PC-3 (cell line): ENCODE data around the gene TMEM221. TPM values are rescaled to one million over a fixed set of nuclear protein-coding genes. Genes with fewer than 3 reads are reported as not detected.

Source experiments
- ATAC-seq: fragments of 200-7000 bp; cut with Tn5 transposase; 2 replicates; pipeline ENCODE4 v1.9.1; 2020; ENCODE audit warnings: mild to moderate bottlenecking, moderate library complexity
- BruUV-seq: library from RNA; stranded (reverse); fragments of 400-500 nt; replicated peaks from 2 replicates; lab custom pipeline; 2021; lab: Mats Ljungman, UMichigan
- CTCF ChIA-PET: fragments of 300-600 bp; sonication (Branson Sonifier 250); formaldehyde crosslinking; loops from one replicate; lab custom pipeline; 2022; ENCODE audit warnings: antibody characterized with exemption; lab: Charles Lee
- POLR2A ChIA-PET: fragments of 300-600 bp; sonication (Branson Sonifier 250); formaldehyde crosslinking; loops from one replicate; lab custom pipeline; 2022; ENCODE audit warnings: antibody characterized with exemption; ENCODE audit not compliant: unreplicated experiment; lab: Charles Lee
- DNase-seq: peaks from one replicate; pipeline ENCODE4 v3.0.0-alpha.2; 2015
- H2AFZ ChIP-seq: fragments of 300-600 bp; sonication (generic); 2 replicates; pipeline ENCODE4 v1.6.0; 2016; ENCODE audit warnings: antibody characterized with exemption, low read length
- H3F3A ChIP-seq: fragments of 300-600 bp; sonication (generic); one replicate; pipeline ENCODE4 v1.6.0; 2017; ENCODE audit warnings: antibody characterized with exemption, low read length, control low read depth, mild to moderate bottlenecking; ENCODE audit not compliant: unreplicated experiment
- H3K27ac ChIP-seq: fragments of 300-600 bp; sonication (generic); 2 replicates; pipeline ENCODE4 v1.5.1; 2016; ENCODE audit warnings: mild to moderate bottlenecking, low read length
- H3K27me3 ChIP-seq: fragments of 300-600 bp; sonication (generic); 2 replicates; pipeline ENCODE4 v1.6.1; 2016; ENCODE audit warnings: low read length, mixed read lengths
- H3K36me3 ChIP-seq: fragments of 300-600 bp; sonication (generic); 2 replicates; pipeline ENCODE4 v1.6.1; 2016; ENCODE audit warnings: low read depth, mixed run types, low read length, mixed read lengths
- H3K4me1 ChIP-seq: fragments of 300-600 bp; sonication (generic); 2 replicates; pipeline ENCODE4 v1.5.1; 2016; ENCODE audit warnings: low read length; ENCODE audit not compliant: insufficient read depth
- H3K4me2 ChIP-seq: fragments of 300-600 bp; sonication (generic); 2 replicates; pipeline ENCODE4 v1.6.0; 2016; ENCODE audit warnings: low read length
- H3K4me3 ChIP-seq: fragments of 300-600 bp; sonication (generic); 2 replicates; pipeline ENCODE4 v1.5.1; 2016; ENCODE audit warnings: mild to moderate bottlenecking, low read length, mixed read lengths
- H3K79me2 ChIP-seq: fragments of 300-600 bp; sonication (generic); 2 replicates; pipeline ENCODE4 v1.6.1; 2017; ENCODE audit warnings: low read length, mixed read lengths
- H3K9ac ChIP-seq: fragments of 300-600 bp; sonication (generic); 2 replicates; pipeline ENCODE4 v1.6.0; 2016; ENCODE audit warnings: mild to moderate bottlenecking, low read length
- H3K9me2 ChIP-seq: fragments of 300-600 bp; sonication (generic); replicated peaks from 2 replicates; pipeline ENCODE4 v1.6.1; 2016; ENCODE audit warnings: mixed run types, low read length, mixed read lengths
- H3K9me3 ChIP-seq: fragments of 300-600 bp; sonication (generic); 2 replicates; pipeline ENCODE4 v1.6.1; 2016; ENCODE audit warnings: low read length, mixed read lengths
- H4K20me1 ChIP-seq: fragments of 300-600 bp; sonication (generic); 2 replicates; pipeline ENCODE4 v1.6.1; 2016; ENCODE audit warnings: low read length, mixed read lengths
- CTCF ChIP-seq: fragments of 300-600 bp; sonication (generic); conservative IDR thresholded peaks from 2 replicates; pipeline ENCODE4 v1.5.1; 2017; ENCODE audit warnings: antibody characterized with exemption, low read depth, mild to moderate bottlenecking, low read length
- EZH2 ChIP-seq: fragments of 300-600 bp; sonication (generic); IDR thresholded peaks from one replicate; pipeline ENCODE4 v1.6.1; 2017; ENCODE audit warnings: antibody characterized with exemption, mild to moderate bottlenecking, low read length; ENCODE audit not compliant: unreplicated experiment
- EZH2phosphoT487 ChIP-seq: fragments of 300-600 bp; sonication (generic); IDR thresholded peaks from 2 replicates; pipeline ENCODE4 v1.6.1; 2018; ENCODE audit warnings: mild to moderate bottlenecking, antibody characterized with exemption, low read length, borderline replicate concordance
- intact Hi-C: fragments of 100-400 bp; cut with micrococcal nuclease; formaldehyde crosslinking; loops from 2 replicates; pipeline ENCODE4 v1.9.0; 2023
- total RNA-seq: library from RNA; depleted of rRNA; stranded (reverse); fragments of >200 nt; gene quantifications from 2 replicates; pipeline ENCODE4 v1.2.3, GENCODE V29; 2014

TMEM221 gene
- total RNA-seq, 1 experiment from 2014 or later, result 3.0 TPM

GRCh38 chr19:17411801-17412200 is 36.7 kb downstream of the TMEM221 start:
- Histone ChIP-seq H3K27ac (no peak overlapping the region), H4K20me1 (no peaks in the 10 kb centered on the region), H3K9ac (no peak overlapping the region), H3K4me1 (no peaks in the 10 kb centered on the region), H3K9me3 (no peaks in the 10 kb centered on the region), H3K79me2 (no peaks in the 10 kb centered on the region), H3F3A (no peaks in the 10 kb centered on the region), H3K4me3 (no peak overlapping the region), H3K9me2 (no peaks in the 10 kb centered on the region), H3K4me2 (no peak overlapping the region), H3K36me3 (no peaks in the 10 kb centered on the region), H2AFZ (no peak overlapping the region), H3K27me3 (no peaks in the 10 kb centered on the region)
- POLR2A ChIA-PET, result no interaction called here
- no TSS peak for BruUV-seq
- CTCF ChIA-PET, result no interaction called here
- ATAC-seq (no peak), DNase-seq (no peak)
- intact Hi-C loops, result no loop called here
- TF ChIP-seq EZH2phosphoT487 (no peak), EZH2 (no peak), CTCF (no peak)

- Histone ChIP-seq H3F3A (no peaks in the 10 kb centered on the region), H3K9me3 (no peaks in the 10 kb centered on the region), H3K4me1 (no peaks in the 10 kb centered on the region), H3K4me3 (no peak overlapping the region), H3K36me3 (no peaks in the 10 kb centered on the region), H3K9ac (no peak overlapping the region), H3K79me2 (no peaks in the 10 kb centered on the region), H3K27me3 (no peaks in the 10 kb centered on the region), H2AFZ (no peak overlapping the region), H4K20me1 (no peaks in the 10 kb centered on the region), H3K9me2 (no peaks in the 10 kb centered on the region), H3K4me2 (no peak overlapping the region), H3K27ac (no peak overlapping the region)
- POLR2A ChIA-PET, result no interaction called here
- ATAC-seq (no peak), DNase-seq (no peak)
- CTCF ChIA-PET, result no interaction called here
- intact Hi-C loops, result no loop called here
- no TSS peak for BruUV-seq
- TF ChIP-seq EZH2phosphoT487 (no peak), CTCF (no peak), EZH2 (no peak)
These were observed 38.5 kb downstream of the TMEM221 start for GRCh38 chr19:17409990-17410389.

- no peaks in the 10 kb centered on the region for H3K4me1 ChIP-seq
- no peaks in the 10 kb centered on the region for H3F3A ChIP-seq
- H2AFZ ChIP-seq, result no peak overlapping the region
- H3K4me3 ChIP-seq, result no peak overlapping the region
- TF ChIP-seq EZH2 (no peak), EZH2phosphoT487 (no peak), CTCF (no peak)
- no peaks in the 10 kb centered on the region for H3K36me3 ChIP-seq
- H3K27me3 ChIP-seq, result no peaks in the 10 kb centered on the region
- H3K9me3 ChIP-seq, result no peaks in the 10 kb centered on the region
- ChIA-PET CTCF (no interaction called here), POLR2A (no interaction called here)
- DNase-seq (no peak), ATAC-seq (no peak)
- no peak overlapping the region for H3K4me2 ChIP-seq
- H3K9me2 ChIP-seq, result no peaks in the 10 kb centered on the region
- intact Hi-C loops, result no loop called here
- H4K20me1 ChIP-seq, result no peaks in the 10 kb centered on the region
- no peak overlapping the region for H3K9ac ChIP-seq
- BruUV-seq, result no TSS peak
- H3K27ac ChIP-seq, result no peak overlapping the region
- no peaks in the 10 kb centered on the region for H3K79me2 ChIP-seq
These were observed 41.6 kb downstream of the TMEM221 start for GRCh38 chr19:17406887-17407196.
